Breast epithelium (tissue), 4 donors: Measurements from ENCODE around the gene KCNG2. TPM values are rescaled to one million over a fixed set of nuclear protein-coding genes. Genes with fewer than 3 reads are reported as not detected.

ENCODE experiments used
- DNase-seq, 2 donors: peaks; one replicate each; pipeline ENCODE4 v3.0.0-alpha.2; 2019; ENCODE audit warnings: low spot score in 2 of 2
- H3K27ac ChIP-seq, 2 donors: fragments of 200-600 bp; sonication (generic) in 1 of 2; one replicate each; pipeline ENCODE4 v1.5.1; 2016 to 2019; ENCODE audit warnings: mild to moderate bottlenecking in 1 of 2
- H3K27me3 ChIP-seq, 2 donors: fragments of 200-600 bp; sonication (generic) in 1 of 2; one replicate each; pipeline versions ENCODE4 v1.5.1 to v1.6.0; 2017 to 2019; ENCODE audit warnings: control low read depth in 1 of 2, mild to moderate bottlenecking in 1 of 2
- H3K36me3 ChIP-seq: fragments of 200-600 bp; one replicate; pipeline ENCODE4 v1.5.1; 2019
- H3K4me1 ChIP-seq, 2 donors: fragments of 200-600 bp; sonication (generic); one replicate each; pipeline ENCODE4 v1.5.1; 2016 to 2019; ENCODE audit warnings: control low read depth in 1 of 2
- H3K4me3 ChIP-seq, 3 donors: fragments of 200-600 bp; sonication (generic); 1 replicate in 2 of 3; 2 replicates in 1 of 3; pipeline ENCODE4 v1.5.1; 2016 to 2019; ENCODE audit warnings: mild to moderate bottlenecking in 3 of 3, moderate library complexity in 2 of 3
- H3K9me3 ChIP-seq, 2 donors: fragments of 200-600 bp; sonication (generic) in 1 of 2; one replicate each; pipeline ENCODE4 v1.5.1; 2016 to 2019; ENCODE audit warnings: control low read depth in 1 of 2
- CTCF ChIP-seq, 3 donors: fragments of 450-650 bp; IDR thresholded peaks; one replicate each; pipeline ENCODE4 v1.5.1; 2016 to 2017; ENCODE audit warnings: antibody characterized with exemption in 3 of 3, mild to moderate bottlenecking in 3 of 3, moderate library complexity in 3 of 3
- POLR2A ChIP-seq: fragments of 450-650 bp; IDR thresholded peaks from one replicate; pipeline ENCODE4 v1.6.1; 2016; ENCODE audit warnings: antibody characterized with exemption, mild to moderate bottlenecking, moderate library complexity
- POLR2AphosphoS5 ChIP-seq, 3 donors: sonication (generic); formaldehyde crosslinking; IDR thresholded peaks; one replicate each; pipeline ENCODE4 v1.6.1; 2017; ENCODE audit warnings: antibody characterized with exemption in 3 of 3
- intact Hi-C: fragments of 100-400 bp; cut with DNase I; formaldehyde crosslinking; loops from one replicate; pipeline ENCODE4 v1.15.1; 2023; ENCODE audit warnings: low total_unique reads
- total RNA-seq, 3 donors: library from RNA; depleted of rRNA; stranded (reverse); fragments of >200 nt; gene quantifications; one replicate each; pipeline ENCODE4 v1.1.0, GENCODE V29; 2016

KCNG2 gene
- total RNA-seq, 3 donors from 2014 or later, result 0.32 to 1.6 (median 0.66) TPM

GRCh38 chr18:79917853-79918614, 120.3 kb downstream of the KCNG2 start:
- TF ChIP-seq POLR2A (no peak), POLR2AphosphoS5 (IDR thresholded peaks at IDR 0.05) (no peak), CTCF (IDR thresholded peaks at IDR 0.05) (no peak)
- intact Hi-C loops, result no loop called here
- H3K27ac ChIP-seq, result no peak overlapping the region
- DNase-seq, result peak; percentile 14 to 20
- no peaks in the 10 kb centered on the region for H3K4me1 ChIP-seq
- H3K4me3 ChIP-seq, result no peak overlapping the region
- H3K27me3 ChIP-seq, result no peaks in the 10 kb centered on the region
- no peaks in the 10 kb centered on the region for H3K9me3 ChIP-seq
- H3K36me3 ChIP-seq, result peaks cover 7% of the 10 kb centered on the region

- no peak overlapping the region for H3K4me3 ChIP-seq
- intact Hi-C loops, result no loop called here
- H3K27me3 ChIP-seq, result no peaks in the 10 kb centered on the region
- H3K36me3 ChIP-seq, result peaks cover 7% of the 10 kb centered on the region
- no peaks in the 10 kb centered on the region for H3K4me1 ChIP-seq
- no peak overlapping the region for H3K27ac ChIP-seq
- TF ChIP-seq POLR2A, result no peak
- no peak for TF ChIP-seq CTCF (IDR thresholded peaks at IDR 0.05)
- no peak for TF ChIP-seq POLR2AphosphoS5 (IDR thresholded peaks at IDR 0.05)
- DNase-seq, result peak in 1 of 2 donors; percentile 14
- H3K9me3 ChIP-seq, result no peaks in the 10 kb centered on the region
These were observed 120.9 kb downstream of the KCNG2 start for GRCh38 chr18:79918615-79919011.

DNA sequence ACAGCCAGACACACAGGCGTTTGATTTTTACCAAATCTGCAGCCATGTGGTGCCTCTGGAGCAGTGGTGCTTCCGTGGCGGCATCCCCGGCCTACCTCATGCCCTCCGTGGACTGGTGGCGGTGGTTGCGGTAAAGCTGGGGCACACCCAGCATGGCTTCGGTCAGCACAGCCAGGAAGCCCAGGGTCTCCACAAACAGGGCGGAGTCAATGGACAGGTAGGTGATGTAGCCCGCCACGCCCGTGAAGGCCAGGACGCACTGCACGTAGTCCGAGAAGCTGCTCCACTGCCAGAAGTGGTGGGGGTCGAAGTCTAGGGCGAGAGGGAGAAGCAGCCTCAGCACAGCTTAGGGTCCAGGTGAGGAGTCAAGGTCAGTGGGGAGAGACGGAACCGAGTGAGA, 121.4 kb downstream of the KCNG2 start:
- Histone ChIP-seq H3K9me3 (no peaks in the 10 kb centered on the region), H3K36me3 (peaks cover 7% of the 10 kb centered on the region), H3K27me3 (no peaks in the 10 kb centered on the region), H3K27ac (no peak overlapping the region), H3K4me3 (no peak overlapping the region), H3K4me1 (no peaks in the 10 kb centered on the region)
- DNase-seq, result peak; percentile 16 to 51
- intact Hi-C loops, result no loop called here
- TF ChIP-seq CTCF (IDR thresholded peaks at IDR 0.05), result no peak
- no peak for TF ChIP-seq POLR2AphosphoS5 (IDR thresholded peaks at IDR 0.05)
- no peak for TF ChIP-seq POLR2A

DNA sequence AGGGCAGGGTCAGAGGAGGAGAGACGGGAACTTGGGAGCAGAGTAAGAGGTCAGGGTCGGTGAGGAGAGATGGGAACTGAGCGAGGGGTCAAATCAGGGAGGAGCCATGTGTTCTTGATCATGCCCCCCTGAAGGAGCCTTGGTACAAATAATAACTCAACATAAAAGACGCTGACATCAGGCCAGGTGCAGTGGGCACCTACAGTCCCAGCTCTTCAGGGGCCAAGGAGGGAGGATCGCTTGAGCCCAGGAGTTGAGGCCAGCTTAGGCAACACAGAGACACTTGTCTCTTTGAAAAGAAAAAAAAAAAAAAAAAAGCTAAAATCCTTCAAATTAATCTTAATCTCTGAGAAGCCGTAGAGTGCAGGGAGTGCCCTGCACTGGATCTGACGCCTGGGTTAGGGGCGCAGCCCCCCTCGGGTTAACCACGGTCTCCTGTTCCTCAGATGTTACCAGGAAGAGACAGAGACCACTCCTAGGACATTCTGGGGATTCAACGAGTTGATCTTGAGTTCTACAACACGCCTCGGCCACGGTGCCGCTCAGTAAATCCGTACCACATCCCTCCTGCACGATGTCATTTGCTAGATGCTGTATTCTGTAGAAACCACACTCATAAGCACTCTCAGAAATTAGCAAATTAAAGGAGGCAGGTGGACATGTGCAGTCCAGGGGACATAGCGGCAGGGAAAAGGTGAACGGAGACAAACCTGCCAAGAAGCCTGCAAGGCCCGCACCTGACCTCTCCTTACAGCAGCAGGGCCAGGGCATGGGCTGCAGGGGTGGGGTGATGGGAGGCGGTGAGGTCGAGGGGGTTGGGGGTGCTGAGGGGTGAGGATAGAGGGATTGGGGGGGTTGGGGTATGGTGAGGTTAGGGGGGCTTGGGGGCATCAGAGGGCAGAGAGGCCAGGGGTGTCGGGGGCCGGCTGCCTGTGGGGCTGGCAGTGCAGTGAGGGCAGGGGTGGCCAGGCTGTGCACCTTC, 124.5 kb downstream of the KCNG2 start:
- no peaks in the 10 kb centered on the region for H3K4me1 ChIP-seq
- intact Hi-C loops, result no loop called here
- DNase-seq, result peak in 1 of 2 donors; percentile 28
- H3K27ac ChIP-seq, result no peak overlapping the region
- no peaks in the 10 kb centered on the region for H3K9me3 ChIP-seq
- no peaks in the 10 kb centered on the region for H3K27me3 ChIP-seq
- TF ChIP-seq CTCF (IDR thresholded peaks at IDR 0.05), result no peak
- TF ChIP-seq POLR2A, result no peak
- TF ChIP-seq POLR2AphosphoS5 (IDR thresholded peaks at IDR 0.05), result no peak
- H3K36me3 ChIP-seq, result peaks cover 7% of the 10 kb centered on the region
- no peak overlapping the region for H3K4me3 ChIP-seq
